Kidney (tissue), 14 donors: ENCODE results near the gene MEIOB. TPM values are rescaled to one million over a fixed set of nuclear protein-coding genes. Genes with fewer than 3 reads are reported as not detected.

Source experiments
- DNase-seq, 5 donors: peaks; one replicate each; pipeline ENCODE4 v3.0.0-alpha.2; 2013 to 2020
- FAIRE-seq: peaks from 2 replicates; lab custom pipeline; 2012; peaks lifted over from hg19 to GRCh38; lab: Jason Lieb, UNC
- H3K27ac ChIP-seq, 2 donors: one replicate each; pipeline ENCODE4 v1.7.0; 2013; ENCODE audit warnings: low read depth in 2 of 2, low read length in 2 of 2, inconsistent platforms in 1 of 2
- H3K27me3 ChIP-seq: one replicate; pipeline ENCODE4 v1.7.1; 2013; ENCODE audit warnings: low read length, inconsistent platforms; ENCODE audit not compliant: control insufficient read depth, insufficient read depth
- H3K36me3 ChIP-seq, 3 donors: one replicate each; pipeline versions ENCODE4 v1.7.0 to v1.7.1; 2013; ENCODE audit warnings: low read length in 3 of 3, control low read depth in 1 of 3, inconsistent platforms in 1 of 3; ENCODE audit not compliant: insufficient read depth in 3 of 3, control insufficient read depth in 2 of 3
- H3K4me1 ChIP-seq, 3 donors: one replicate each; pipeline versions ENCODE4 v1.7.0 to v1.7.1; 2013; ENCODE audit warnings: low read length in 3 of 3, inconsistent platforms in 1 of 3, low read depth in 1 of 3; ENCODE audit not compliant: control insufficient read depth in 2 of 3, insufficient read depth in 2 of 3
- H3K4me3 ChIP-seq, 3 donors: one replicate each; pipeline versions ENCODE4 v1.7.0 to v1.8.1; 2013; ENCODE audit warnings: low read length in 3 of 3, control low read depth in 1 of 3, inconsistent platforms in 1 of 3
- H3K9ac ChIP-seq, 3 donors: one replicate each; pipeline versions ENCODE4 v1.7.0 to v1.7.1; 2013; ENCODE audit warnings: low read length in 3 of 3, control low read depth in 1 of 3, inconsistent platforms in 1 of 3
- H3K9me3 ChIP-seq, 3 donors: one replicate each; pipeline versions ENCODE4 v1.7.0 to v1.7.1; 2013; ENCODE audit warnings: low read length in 3 of 3, control low read depth in 1 of 3, inconsistent platforms in 1 of 3; ENCODE audit not compliant: control insufficient read depth in 2 of 3, insufficient read depth in 1 of 3
- intact Hi-C: fragments of 100-400 bp; cut with DNase I; formaldehyde crosslinking; loops from one replicate; pipeline ENCODE4 v1.11.1; 2022
- polyA plus RNA-seq: library from polyadenylated mRNA; stranded (reverse); fragments of 350-450 nt; fragmentation: Illumina TruSeq; extraction: RNeasy Lipid Tissue Mini Kit (QIAGEN cat#74804); gene quantifications from one replicate; pipeline ENCODE4 v1.2.3, GENCODE V29; 2014; ENCODE audit warnings: low read depth, low replicate concordance; ENCODE audit not compliant: insufficient read depth
- total RNA-seq: library from RNA; stranded (reverse); fragmentation: NEBNext Ultra II Directional; extraction: Animal tissue kit (Norgen Biotek cat#: 25700); gene quantifications from one replicate; pipeline ENCODE4 v1.2.1, GENCODE V29; 2021
- TF ChIP-seq, protein P1 (sequence below): IDR thresholded peaks from 3 replicates; pipeline ENCODE4 v1.5.1; 2012; ENCODE audit warnings: mild to moderate bottlenecking, moderate library complexity, borderline replicate concordance; ENCODE audit not compliant: insufficient read depth; ENCODE audit errors: extremely low read depth
- donor health status: control.
- donor health status: control.
- donor health status: control.
- donor health status: control.
- donor health status: control.
- donor health status: DM: yes; HTN: yes; CAD: no.
- donor health status: Normal renal cell carcinoma (clear cell type).

The MEIOB gene
- total and polyA plus RNA-seq, 2 donors from 2014 or later, result 0.16 to 1.4 TPM

GRCh38 chr16:1908983-1909382, 37.0 kb upstream of the MEIOB start:
- Histone ChIP-seq H3K27ac (no peak overlapping the region), H3K27me3 (no peaks in the 10 kb centered on the region), H3K36me3 (no peaks in the 10 kb centered on the region), H3K9me3 (no peaks in the 10 kb centered on the region), H3K4me1 (no peaks in the 10 kb centered on the region), H3K9ac (no peak overlapping the region), H3K4me3 (no peak overlapping the region)
- DNase-seq (no peak), FAIRE-seq (no peak)
- TF ChIP-seq, protein P1, sequence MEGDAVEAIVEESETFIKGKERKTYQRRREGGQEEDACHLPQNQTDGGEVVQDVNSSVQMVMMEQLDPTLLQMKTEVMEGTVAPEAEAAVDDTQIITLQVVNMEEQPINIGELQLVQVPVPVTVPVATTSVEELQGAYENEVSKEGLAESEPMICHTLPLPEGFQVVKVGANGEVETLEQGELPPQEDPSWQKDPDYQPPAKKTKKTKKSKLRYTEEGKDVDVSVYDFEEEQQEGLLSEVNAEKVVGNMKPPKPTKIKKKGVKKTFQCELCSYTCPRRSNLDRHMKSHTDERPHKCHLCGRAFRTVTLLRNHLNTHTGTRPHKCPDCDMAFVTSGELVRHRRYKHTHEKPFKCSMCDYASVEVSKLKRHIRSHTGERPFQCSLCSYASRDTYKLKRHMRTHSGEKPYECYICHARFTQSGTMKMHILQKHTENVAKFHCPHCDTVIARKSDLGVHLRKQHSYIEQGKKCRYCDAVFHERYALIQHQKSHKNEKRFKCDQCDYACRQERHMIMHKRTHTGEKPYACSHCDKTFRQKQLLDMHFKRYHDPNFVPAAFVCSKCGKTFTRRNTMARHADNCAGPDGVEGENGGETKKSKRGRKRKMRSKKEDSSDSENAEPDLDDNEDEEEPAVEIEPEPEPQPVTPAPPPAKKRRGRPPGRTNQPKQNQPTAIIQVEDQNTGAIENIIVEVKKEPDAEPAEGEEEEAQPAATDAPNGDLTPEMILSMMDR, result no peak
- intact Hi-C loops, result no loop called here

DNA sequence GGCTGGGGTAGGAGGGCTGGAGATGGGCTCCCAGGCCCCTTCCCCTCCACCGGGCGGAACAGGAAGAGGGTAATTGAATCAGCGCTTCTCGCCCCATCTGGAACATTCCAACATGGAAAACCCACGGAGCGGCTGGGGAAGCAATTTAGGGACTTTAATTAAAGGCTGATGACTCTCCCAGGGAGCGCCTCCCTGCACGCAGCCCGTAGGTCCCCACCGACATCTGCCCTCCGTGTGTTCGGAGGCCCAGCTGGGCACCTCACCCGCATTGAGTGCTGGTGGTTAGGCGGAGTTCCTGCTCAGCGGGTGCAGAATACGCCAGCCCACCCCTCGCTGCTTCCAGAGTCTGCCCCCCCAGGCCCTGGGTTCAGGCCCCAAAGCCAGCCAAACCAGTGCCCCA, 36.2 kb upstream of the MEIOB start:
- Histone ChIP-seq H3K4me3 (no peak overlapping the region), H3K9ac (no peak overlapping the region), H3K4me1 (no peaks in the 10 kb centered on the region), H3K27me3 (no peaks in the 10 kb centered on the region), H3K36me3 (no peaks in the 10 kb centered on the region), H3K27ac (no peak overlapping the region), H3K9me3 (no peaks in the 10 kb centered on the region)
- FAIRE-seq, result no peak
- DNase-seq, result no peak
- intact Hi-C loops, result no loop called here
- TF ChIP-seq, protein P1, result no peak

GRCh38 chr16:1907226-1907860, 35.4 kb upstream of the MEIOB start:
- H3K4me1 ChIP-seq, result no peaks in the 10 kb centered on the region
- no peak overlapping the region for H3K9ac ChIP-seq
- no peak for FAIRE-seq
- no peak overlapping the region for H3K4me3 ChIP-seq
- DNase-seq, result peak in 1 of 5 donors; percentile 51
- H3K36me3 ChIP-seq, result no peaks in the 10 kb centered on the region
- no peaks in the 10 kb centered on the region for H3K27me3 ChIP-seq
- TF ChIP-seq, protein P1, result no peak
- H3K9me3 ChIP-seq, result no peaks in the 10 kb centered on the region
- no peak overlapping the region for H3K27ac ChIP-seq
- intact Hi-C loops, result no loop called here

DNA sequence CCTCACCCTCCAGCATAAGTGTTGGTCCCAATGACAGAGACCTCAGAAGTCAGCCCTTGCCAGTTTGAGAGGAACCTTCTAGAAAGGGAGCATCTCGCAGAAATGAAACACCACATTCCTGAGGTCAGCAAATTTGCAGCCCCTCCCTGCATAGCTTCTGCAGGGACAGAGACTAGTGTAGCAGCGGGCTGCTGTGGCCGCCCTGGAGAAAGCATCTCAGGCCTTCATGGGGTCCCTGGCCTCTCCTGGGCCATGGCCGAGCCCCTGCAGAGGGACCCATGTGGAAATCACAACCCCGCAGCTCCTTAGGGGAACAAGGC, 34.8 kb upstream of the MEIOB start:
- no peaks in the 10 kb centered on the region for H3K9me3 ChIP-seq
- intact Hi-C loops, result no loop called here
- TF ChIP-seq, protein P1, result no peak

More for the DNA sequence above, 34.8 kb upstream of the MEIOB start:
- no peak overlapping the region for H3K27ac ChIP-seq
- FAIRE-seq, result no peak
- H3K4me3 ChIP-seq, result no peak overlapping the region
- DNase-seq, result no peak
- H3K4me1 ChIP-seq, result no peaks in the 10 kb centered on the region
- H3K9ac ChIP-seq, result no peak overlapping the region
- H3K36me3 ChIP-seq, result no peaks in the 10 kb centered on the region
- no peaks in the 10 kb centered on the region for H3K27me3 ChIP-seq
